ENCODE data around the gene GPC4. TPM values are rescaled to one million over a fixed set of nuclear protein-coding genes. Genes with fewer than 3 reads are reported as not detected.
"Not testable (repeated sequence)": the region's sequence is repeated elsewhere in the genome, so short reads cannot be mapped to it uniquely, and the experiment has no call there.

GPC4 gene
- total and polyA plus RNA-seq, 4 donors, result 7.8 to 17.8 (median 11.9) TPM

- H3K4me1 ChIP-seq (ENCODE audit: control insufficient read depth, insufficient read depth, low read length), result peaks cover 10% of the 10 kb centered on the region
- H3K9me3 ChIP-seq (ENCODE audit: control insufficient read depth, insufficient read depth, low read length), result no peaks in the 10 kb centered on the region
- H3K27me3 ChIP-seq (ENCODE audit: control insufficient read depth, insufficient read depth, low read length), result peaks cover 11% of the 10 kb centered on the region
- no peak overlapping the region for H3K27ac ChIP-seq (ENCODE audit: low read depth, low read length)
- no peak for DNase-seq (ENCODE audit: low read depth in 4 of 6, low spot score in 6 of 6)
- no peak overlapping the region for H3K4me3 ChIP-seq (ENCODE audit: low read depth, low read length)
- H3K36me3 ChIP-seq (ENCODE audit: control insufficient read depth, insufficient read depth, low read length), result peaks cover 3% of the 10 kb centered on the region
These were observed 109.9 kb downstream of the GPC4 start for GRCh38 chrX:133305348-133305747.

DNA sequence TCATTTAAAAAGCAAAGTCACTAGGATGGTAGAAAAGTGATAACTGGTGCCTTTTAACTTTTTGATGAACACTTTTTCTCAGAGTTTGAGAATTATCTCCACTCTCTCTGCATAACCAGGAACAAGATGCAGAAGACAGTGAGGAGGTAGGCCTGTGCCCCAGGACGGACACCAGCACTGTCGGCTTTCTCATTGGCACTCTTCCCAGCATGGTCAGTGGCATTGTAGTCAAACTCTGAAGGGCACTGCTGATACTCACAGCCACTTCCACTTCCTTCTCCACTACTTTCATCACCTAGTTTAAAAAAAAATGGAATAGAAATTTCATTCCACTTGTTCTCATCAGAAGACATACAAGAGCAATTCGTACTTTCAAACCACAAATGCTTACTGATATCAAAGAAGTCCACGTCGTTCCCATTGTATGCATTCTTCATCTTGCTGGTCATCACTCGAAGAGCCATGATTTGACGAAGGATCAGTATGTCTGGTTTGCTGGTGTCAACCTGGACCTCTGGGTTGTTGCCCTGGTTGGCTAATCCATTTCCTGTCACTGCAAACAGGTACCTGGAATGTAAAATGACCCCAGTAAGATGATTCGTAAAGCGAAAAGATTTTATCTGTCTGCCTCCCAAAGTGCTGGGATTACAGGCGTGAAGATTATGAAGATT lies 112.4 kb downstream of the GPC4 start:
- Histone ChIP-seq H3K4me1 (ENCODE audit: control insufficient read depth, insufficient read depth, low read length) (peaks cover 6% of the 10 kb centered on the region), H3K36me3 (ENCODE audit: control insufficient read depth, insufficient read depth, low read length) (peaks cover 3% of the 10 kb centered on the region), H3K27ac (ENCODE audit: low read depth, low read length) (no peak overlapping the region), H3K9me3 (ENCODE audit: control insufficient read depth, insufficient read depth, low read length) (no peaks in the 10 kb centered on the region), H3K27me3 (ENCODE audit: control insufficient read depth, insufficient read depth, low read length) (peaks cover 7% of the 10 kb centered on the region), H3K4me3 (ENCODE audit: low read depth, low read length) (no peak overlapping the region)
- no peak for DNase-seq (ENCODE audit: low read depth in 4 of 6, low spot score in 6 of 6)
- WGBS (ENCODE audit: insufficient coverage), result 76% methylated on average over 6 of the region's 10 CpGs

DNA sequence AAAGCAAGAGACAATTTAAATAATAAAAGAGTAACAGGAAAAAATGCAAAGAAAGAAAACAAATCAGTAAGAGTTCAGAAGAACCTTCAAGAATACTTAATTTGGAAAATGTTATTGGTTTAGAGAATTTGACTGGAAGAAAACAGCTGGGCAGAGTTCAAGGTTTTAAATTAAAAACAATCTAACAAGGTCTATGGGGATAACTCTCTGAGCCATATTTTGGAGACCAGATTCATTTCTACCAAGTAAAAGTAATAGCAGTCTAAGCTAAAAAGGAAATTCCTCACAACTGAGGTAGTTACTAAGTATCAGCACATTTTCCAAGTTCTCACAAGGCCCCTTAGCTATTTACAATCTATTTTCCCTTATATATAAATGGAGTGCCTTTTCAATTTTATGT lies 114.7 kb downstream of the GPC4 start:
- Histone ChIP-seq H3K9me3 (ENCODE audit: control insufficient read depth, insufficient read depth, low read length) (no peaks in the 10 kb centered on the region), H3K4me1 (ENCODE audit: control insufficient read depth, insufficient read depth, low read length) (peaks cover 1% of the 10 kb centered on the region), H3K27me3 (ENCODE audit: control insufficient read depth, insufficient read depth, low read length) (no peaks in the 10 kb centered on the region), H3K36me3 (ENCODE audit: control insufficient read depth, insufficient read depth, low read length) (peaks cover 3% of the 10 kb centered on the region), H3K27ac (ENCODE audit: low read depth, low read length) (no peak overlapping the region), H3K4me3 (ENCODE audit: low read depth, low read length) (no peak overlapping the region)
- no peak for DNase-seq (ENCODE audit: low read depth in 4 of 6, low spot score in 6 of 6)

DNA sequence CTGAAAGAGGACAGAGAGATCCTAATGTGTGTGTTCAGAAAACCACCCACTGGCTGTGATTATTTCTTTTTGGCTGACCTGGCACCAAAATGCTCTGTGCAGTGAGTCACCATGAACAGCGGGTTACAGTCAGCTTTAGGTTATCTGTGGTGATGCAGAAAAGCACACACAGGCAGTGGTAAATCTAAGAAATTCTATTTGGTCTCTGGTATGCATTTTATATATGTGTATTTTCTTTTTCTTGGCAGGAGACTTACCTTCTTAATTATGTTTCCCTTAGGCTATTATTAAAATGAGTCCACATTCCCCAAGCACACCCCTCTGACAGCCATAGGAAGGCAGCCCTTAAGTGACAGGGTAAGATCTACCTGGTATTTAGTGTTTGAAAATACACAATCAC lies 118.0 kb downstream of the GPC4 start:
- Histone ChIP-seq H3K9me3 (ENCODE audit: control insufficient read depth, insufficient read depth, low read length) (no peaks in the 10 kb centered on the region), H3K36me3 (ENCODE audit: control insufficient read depth, insufficient read depth, low read length) (no peaks in the 10 kb centered on the region), H3K4me3 (ENCODE audit: low read depth, low read length) (no peak overlapping the region), H3K27me3 (ENCODE audit: control insufficient read depth, insufficient read depth, low read length) (no peaks in the 10 kb centered on the region), H3K4me1 (ENCODE audit: control insufficient read depth, insufficient read depth, low read length) (no peaks in the 10 kb centered on the region), H3K27ac (ENCODE audit: low read depth, low read length) (no peak overlapping the region)
- no CpG with 5 or more reads among the region's 1 CpG for WGBS (ENCODE audit: insufficient coverage)
- no peak for DNase-seq (ENCODE audit: low read depth in 4 of 6, low spot score in 6 of 6)

DNA sequence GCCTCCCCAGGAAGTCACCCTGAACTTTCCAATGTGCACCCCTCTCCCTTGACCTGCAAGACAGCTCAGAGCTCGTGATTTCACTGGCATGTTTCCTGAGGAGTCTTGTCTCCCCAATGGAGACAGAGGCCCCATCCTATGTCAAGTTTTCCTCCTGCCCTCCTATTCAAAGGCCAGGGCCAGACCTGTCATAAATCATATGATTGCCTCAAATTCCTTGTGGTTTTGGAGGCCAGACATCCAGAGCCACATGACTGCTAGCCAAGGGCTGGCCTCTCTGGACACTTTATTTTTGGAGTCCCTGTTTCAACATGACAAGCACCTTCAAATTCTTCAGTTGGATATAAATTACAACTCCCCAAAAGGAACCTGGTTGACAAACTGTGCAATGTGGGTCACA lies 121.2 kb downstream of the GPC4 start:
- Histone ChIP-seq H3K27me3 (ENCODE audit: control insufficient read depth, insufficient read depth, low read length) (no peaks in the 10 kb centered on the region), H3K4me3 (ENCODE audit: low read depth, low read length) (no peak overlapping the region), H3K27ac (ENCODE audit: low read depth, low read length) (no peak overlapping the region), H3K36me3 (ENCODE audit: control insufficient read depth, insufficient read depth, low read length) (no peaks in the 10 kb centered on the region), H3K4me1 (ENCODE audit: control insufficient read depth, insufficient read depth, low read length) (no peaks in the 10 kb centered on the region), H3K9me3 (ENCODE audit: control insufficient read depth, insufficient read depth, low read length) (no peaks in the 10 kb centered on the region)
- WGBS (ENCODE audit: insufficient coverage), result 42% methylated on average over 1 of the region's 1 CpG
- no peak for DNase-seq (ENCODE audit: low read depth in 4 of 6, low spot score in 6 of 6)

GRCh38 chrX:133290076-133290475 lies 125.2 kb downstream of the GPC4 start:
- 77% methylated on average over 4 of the region's 4 CpGs for WGBS (ENCODE audit: insufficient coverage)
- no peaks in the 10 kb centered on the region for H3K36me3 ChIP-seq (ENCODE audit: control insufficient read depth, insufficient read depth, low read length)
- H3K4me3 ChIP-seq (ENCODE audit: low read depth, low read length), result no peak overlapping the region
- H3K4me1 ChIP-seq (ENCODE audit: control insufficient read depth, insufficient read depth, low read length), result no peaks in the 10 kb centered on the region
- H3K27ac ChIP-seq (ENCODE audit: low read depth, low read length), result no peak overlapping the region
- H3K9me3 ChIP-seq (ENCODE audit: control insufficient read depth, insufficient read depth, low read length), result no peaks in the 10 kb centered on the region
- DNase-seq (ENCODE audit: low read depth in 4 of 6, low spot score in 6 of 6), result no peak
- no peaks in the 10 kb centered on the region for H3K27me3 ChIP-seq (ENCODE audit: control insufficient read depth, insufficient read depth, low read length)

GRCh38 chrX:133287860-133288259 lies 127.4 kb downstream of the GPC4 start:
- no peak for DNase-seq (ENCODE audit: low read depth in 4 of 6, low spot score in 6 of 6)
- Histone ChIP-seq H3K9me3 (ENCODE audit: control insufficient read depth, insufficient read depth, low read length) (no peaks in the 10 kb centered on the region), H3K27me3 (ENCODE audit: control insufficient read depth, insufficient read depth, low read length) (no peaks in the 10 kb centered on the region), H3K4me3 (ENCODE audit: low read depth, low read length) (no peak overlapping the region), H3K4me1 (ENCODE audit: control insufficient read depth, insufficient read depth, low read length) (no peaks in the 10 kb centered on the region), H3K27ac (ENCODE audit: low read depth, low read length) (no peak overlapping the region), H3K36me3 (ENCODE audit: control insufficient read depth, insufficient read depth, low read length) (no peaks in the 10 kb centered on the region)
- WGBS (ENCODE audit: insufficient coverage), result no CpG with 5 or more reads among the region's 1 CpG

- H3K4me1 ChIP-seq (ENCODE audit: control insufficient read depth, insufficient read depth, low read length), result no peaks in the 10 kb centered on the region
- no peak overlapping the region for H3K27ac ChIP-seq (ENCODE audit: low read depth, low read length)
- no peaks in the 10 kb centered on the region for H3K27me3 ChIP-seq (ENCODE audit: control insufficient read depth, insufficient read depth, low read length)
- no peak overlapping the region for H3K4me3 ChIP-seq (ENCODE audit: low read depth, low read length)
- 78% methylated on average over 6 of the region's 6 CpGs for WGBS (ENCODE audit: insufficient coverage)
- no peak for DNase-seq (ENCODE audit: low read depth in 4 of 6, low spot score in 6 of 6)
- no peaks in the 10 kb centered on the region for H3K9me3 ChIP-seq (ENCODE audit: control insufficient read depth, insufficient read depth, low read length)
- H3K36me3 ChIP-seq (ENCODE audit: control insufficient read depth, insufficient read depth, low read length), result no peaks in the 10 kb centered on the region
These were observed 129.9 kb downstream of the GPC4 start for GRCh38 chrX:133285341-133285740.

DNA sequence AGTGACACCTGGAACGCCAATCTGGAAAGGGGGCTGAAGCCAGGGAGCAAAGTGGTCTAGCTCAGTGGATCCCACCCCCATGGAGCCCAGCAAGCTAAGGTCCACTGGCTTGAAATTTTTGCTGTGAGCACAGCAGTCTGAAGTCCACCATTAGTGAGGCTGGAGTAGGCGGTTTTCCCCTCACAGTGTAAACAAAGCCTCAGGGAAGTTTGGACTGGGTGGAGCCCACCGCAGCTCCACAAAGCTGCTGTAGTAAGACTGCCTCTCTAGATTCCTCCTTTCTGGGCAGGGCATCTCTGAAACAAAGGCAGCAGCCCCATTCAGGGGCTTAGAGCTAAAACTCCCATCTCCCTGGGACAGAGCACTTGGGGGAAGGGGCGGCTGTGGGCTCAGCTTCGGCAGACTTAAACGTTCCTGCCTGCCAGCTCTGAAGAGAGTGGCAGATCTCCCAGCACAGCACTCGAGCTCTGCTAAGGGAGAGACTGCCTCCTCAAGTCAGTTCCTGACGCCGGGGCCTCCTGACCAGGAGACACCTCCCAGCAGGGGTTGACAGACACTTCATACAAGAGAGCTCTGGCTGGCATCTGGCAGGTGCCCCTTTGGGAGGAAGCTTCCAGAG lies 136.1 kb downstream of the GPC4 start:
- H3K4me3 ChIP-seq (ENCODE audit: low read depth, low read length); H3K4me1 ChIP-seq (ENCODE audit: control insufficient read depth, insufficient read depth, low read length); DNase-seq (ENCODE audit: low read depth in 4 of 6, low spot score in 6 of 6); H3K36me3 ChIP-seq (ENCODE audit: control insufficient read depth, insufficient read depth, low read length); H3K27ac ChIP-seq (ENCODE audit: low read depth, low read length); H3K27me3 ChIP-seq (ENCODE audit: control insufficient read depth, insufficient read depth, low read length); H3K9me3 ChIP-seq (ENCODE audit: control insufficient read depth, insufficient read depth, low read length): not testable (repeated sequence)
- WGBS (ENCODE audit: insufficient coverage), result 78% methylated on average over 8 of the region's 9 CpGs

DNA sequence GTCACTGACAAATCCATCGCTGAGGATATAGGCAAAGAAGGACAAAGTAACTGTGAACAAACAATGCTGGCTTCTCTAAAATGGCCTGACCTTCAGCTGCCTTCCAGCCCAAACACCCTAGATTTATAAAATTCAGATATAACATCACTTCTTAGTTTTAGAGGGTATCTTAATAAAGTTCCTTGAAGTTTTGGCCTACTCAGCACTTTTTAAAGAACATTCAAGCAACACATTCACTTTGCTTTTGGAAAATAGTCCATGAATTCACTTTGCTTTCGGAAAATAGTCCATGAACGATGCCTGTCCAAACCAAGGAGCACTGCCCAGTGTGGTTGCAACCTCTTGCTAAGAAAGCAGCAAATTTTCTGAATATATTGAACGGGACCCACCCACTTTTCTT lies 142.1 kb downstream of the GPC4 start:
- H3K4me3 ChIP-seq (ENCODE audit: low read depth, low read length), result no peak overlapping the region
- DNase-seq (ENCODE audit: low read depth in 4 of 6, low spot score in 6 of 6), result no peak
- peaks cover 2% of the 10 kb centered on the region for H3K27me3 ChIP-seq (ENCODE audit: control insufficient read depth, insufficient read depth, low read length)
- H3K9me3 ChIP-seq (ENCODE audit: control insufficient read depth, insufficient read depth, low read length), result no peaks in the 10 kb centered on the region
- H3K4me1 ChIP-seq (ENCODE audit: control insufficient read depth, insufficient read depth, low read length), result no peaks in the 10 kb centered on the region
- 95% methylated on average over 2 of the region's 4 CpGs for WGBS (ENCODE audit: insufficient coverage)
- H3K27ac ChIP-seq (ENCODE audit: low read depth, low read length), result no peak overlapping the region
- H3K36me3 ChIP-seq (ENCODE audit: control insufficient read depth, insufficient read depth, low read length), result no peaks in the 10 kb centered on the region

All from spinal cord (tissue), 10 donors.